ENCODE data around the gene VRK3. TPM values are rescaled to one million over a fixed set of nuclear protein-coding genes. Genes with fewer than 3 reads are reported as not detected.

The VRK3 gene
- total and polyA plus RNA-seq, 11 donors = 9.9 to 33.7 (median 23.1) TPM

GRCh38 chr19:49984491-49984890 lies 40.7 kb downstream of the VRK3 start:
- TF ChIP-seq, protein P1, sequence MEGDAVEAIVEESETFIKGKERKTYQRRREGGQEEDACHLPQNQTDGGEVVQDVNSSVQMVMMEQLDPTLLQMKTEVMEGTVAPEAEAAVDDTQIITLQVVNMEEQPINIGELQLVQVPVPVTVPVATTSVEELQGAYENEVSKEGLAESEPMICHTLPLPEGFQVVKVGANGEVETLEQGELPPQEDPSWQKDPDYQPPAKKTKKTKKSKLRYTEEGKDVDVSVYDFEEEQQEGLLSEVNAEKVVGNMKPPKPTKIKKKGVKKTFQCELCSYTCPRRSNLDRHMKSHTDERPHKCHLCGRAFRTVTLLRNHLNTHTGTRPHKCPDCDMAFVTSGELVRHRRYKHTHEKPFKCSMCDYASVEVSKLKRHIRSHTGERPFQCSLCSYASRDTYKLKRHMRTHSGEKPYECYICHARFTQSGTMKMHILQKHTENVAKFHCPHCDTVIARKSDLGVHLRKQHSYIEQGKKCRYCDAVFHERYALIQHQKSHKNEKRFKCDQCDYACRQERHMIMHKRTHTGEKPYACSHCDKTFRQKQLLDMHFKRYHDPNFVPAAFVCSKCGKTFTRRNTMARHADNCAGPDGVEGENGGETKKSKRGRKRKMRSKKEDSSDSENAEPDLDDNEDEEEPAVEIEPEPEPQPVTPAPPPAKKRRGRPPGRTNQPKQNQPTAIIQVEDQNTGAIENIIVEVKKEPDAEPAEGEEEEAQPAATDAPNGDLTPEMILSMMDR (IDR thresholded peaks at IDR 0.05) = no peak
- no peak for TF ChIP-seq POLR2A (IDR thresholded peaks at IDR 0.05)
- DNase-seq = no peak
- Histone ChIP-seq H3K4me1 (peaks cover 0 to 7% (median 0%) of the 10 kb centered on the region in 12 donors), H3K36me3 (peaks cover 0 to 87% (median 73%) of the 10 kb centered on the region in 9 donors), H3K27ac (no peak overlapping the region), H3K27me3 (no peaks in the 10 kb centered on the region), H3K4me3 (no peak overlapping the region), H3K9me3 (no peaks in the 10 kb centered on the region)
- 86 to 90% (median 89%) methylated on average over 11 of the region's 11 CpGs for WGBS, 4 donors
- no peak for ATAC-seq
- intact Hi-C loops (cut with DNase I) = loop anchor here in 3 of 10 donors (2.0 to 5.0 kb wide), 2 partner anchors 47 to 48 kb away; no protein-coding TSS in a partner anchor

DNA sequence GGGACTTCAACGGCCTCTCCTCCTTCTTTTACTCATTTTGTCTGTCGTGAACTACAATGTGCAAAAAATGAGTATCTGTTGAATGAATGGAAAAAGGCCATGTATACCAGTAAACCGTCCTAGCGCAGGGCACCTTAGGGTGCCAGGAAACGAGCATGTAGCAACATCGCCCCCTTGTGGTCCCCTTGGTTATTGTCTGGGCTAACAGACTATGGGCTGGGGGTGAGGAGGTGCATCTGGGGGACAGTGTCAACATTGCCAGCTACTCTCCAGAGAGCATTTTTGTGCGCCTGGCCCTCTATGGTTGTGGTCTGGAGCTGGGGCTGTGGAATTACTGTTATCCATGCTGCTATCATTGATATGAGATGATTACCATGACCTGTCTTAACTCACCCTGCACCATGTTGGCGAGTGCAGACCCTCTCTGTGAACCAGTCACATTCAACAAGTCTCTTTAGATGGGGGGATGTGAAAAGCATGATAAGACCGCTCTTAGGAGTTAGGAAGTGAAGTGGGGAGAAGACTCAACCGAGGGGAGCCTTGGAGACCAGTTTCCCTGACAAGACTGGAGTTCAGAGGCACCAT lies 41.4 kb downstream of the VRK3 start:
- peaks cover 0 to 7% (median 0%) of the 10 kb centered on the region in 12 donors for H3K4me1 ChIP-seq
- no peak overlapping the region for H3K4me3 ChIP-seq
- ATAC-seq (peak in 3 of 4 donors; percentile 48 to 50 (median 49)), DNase-seq (peak in 4 of 5 donors; percentile 28 to 56 (median 49))
- no peak overlapping the region for H3K27ac ChIP-seq
- intact Hi-C loops (cut with DNase I) = loop anchor here (1.0 to 5.0 kb wide), 5 partner anchors 43 to 49 kb away; no protein-coding TSS in a partner anchor
- TF ChIP-seq, protein P1 (IDR thresholded peaks at IDR 0.05) = peak; percentile 66 to 86 (median 78)
- TF ChIP-seq POLR2A (IDR thresholded peaks at IDR 0.05) = no peak
- H3K9me3 ChIP-seq = no peaks in the 10 kb centered on the region
- no peaks in the 10 kb centered on the region for H3K27me3 ChIP-seq
- peaks cover 0 to 87% (median 73%) of the 10 kb centered on the region in 9 donors for H3K36me3 ChIP-seq
- 47 to 53% (median 48%) methylated on average over 10 of the region's 10 CpGs for WGBS, 4 donors

DNA sequence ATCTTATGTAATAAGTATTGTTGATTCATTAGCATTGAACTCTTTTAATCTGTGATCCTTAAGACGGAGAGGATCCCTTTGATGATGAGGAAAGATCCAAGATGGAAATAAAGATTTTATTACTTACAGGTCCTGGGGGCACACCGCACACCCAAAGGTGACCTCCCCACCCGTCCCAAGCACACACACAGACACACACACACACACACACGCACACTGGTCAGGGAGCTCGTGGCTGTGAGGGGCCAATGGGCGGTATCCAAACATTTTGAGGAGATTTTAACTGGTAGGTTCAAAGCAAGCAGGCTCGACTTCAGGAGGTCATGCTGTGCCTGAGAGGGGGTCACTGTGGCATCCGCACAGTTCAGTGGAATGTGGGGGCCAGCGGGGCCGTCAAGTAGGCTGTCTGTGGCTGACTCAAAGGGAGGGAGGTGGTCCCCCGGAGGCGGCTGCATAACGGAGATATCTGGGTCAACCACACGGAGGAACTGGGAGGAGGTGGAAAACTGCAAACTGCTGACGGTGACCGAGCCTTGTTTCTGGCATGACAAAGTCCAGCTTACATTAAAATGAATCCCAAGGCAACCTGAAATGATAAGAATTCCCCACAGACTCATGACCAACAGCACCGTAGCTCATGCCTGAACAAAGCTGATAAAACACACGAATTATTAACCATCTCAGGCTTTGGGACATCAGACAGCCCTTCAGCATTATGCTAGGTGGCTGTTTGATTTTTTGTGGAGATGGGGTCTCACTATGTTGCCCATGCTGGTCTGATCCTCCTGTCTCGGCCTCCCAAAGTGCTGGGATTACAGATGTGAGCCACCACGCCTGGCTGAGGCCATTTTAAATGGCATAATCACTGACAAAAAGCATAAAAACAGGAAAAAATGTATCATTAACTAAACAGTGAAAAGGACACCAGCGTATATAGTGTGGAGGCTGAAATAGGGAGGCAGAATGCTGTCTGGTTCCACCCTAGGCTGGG lies 43.3 kb downstream of the VRK3 start:
- no peak for TF ChIP-seq POLR2A (IDR thresholded peaks at IDR 0.05)
- TF ChIP-seq, protein P1 (IDR thresholded peaks at IDR 0.05) = no peak
- no peaks in the 10 kb centered on the region for H3K9me3 ChIP-seq
- DNase-seq = no peak
- no peak for ATAC-seq
- WGBS, 4 donors = 76 to 87% (median 79%) methylated on average over 21 of the region's 21 CpGs
- intact Hi-C loops (cut with DNase I) = loop anchor here in 7 of 10 donors (2.0 to 5.0 kb wide), 4 partner anchors 41 to 47 kb away; no protein-coding TSS in a partner anchor
- no peak overlapping the region for H3K4me3 ChIP-seq
- no peaks in the 10 kb centered on the region for H3K27me3 ChIP-seq
- no peak overlapping the region for H3K27ac ChIP-seq
- H3K4me1 ChIP-seq = peaks cover 0 to 7% (median 0%) of the 10 kb centered on the region in 12 donors
- H3K36me3 ChIP-seq = peaks cover 0 to 87% (median 77%) of the 10 kb centered on the region in 9 donors

DNA sequence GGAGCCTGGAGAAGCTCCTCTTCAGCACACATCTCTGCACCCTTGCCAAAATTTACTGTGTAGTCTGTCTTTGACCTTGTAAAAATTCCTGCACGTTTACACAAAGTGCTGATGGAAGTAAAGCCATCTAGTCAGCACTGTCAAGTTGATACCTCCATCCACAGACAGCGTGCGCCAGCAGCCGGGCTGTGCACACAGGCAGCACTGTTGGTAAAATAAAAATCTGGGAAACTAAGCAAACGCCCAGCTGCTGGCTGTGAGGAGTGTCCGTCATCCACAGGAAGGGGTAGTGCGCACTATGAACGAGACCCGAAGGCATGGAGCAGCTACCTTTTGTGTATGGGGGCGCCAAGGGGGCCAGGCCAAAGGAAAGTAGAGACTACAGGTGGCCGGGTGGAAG lies 46.8 kb downstream of the VRK3 start:
- Histone ChIP-seq H3K27ac (no peak overlapping the region), H3K27me3 (no peaks in the 10 kb centered on the region), H3K36me3 (peaks cover 0 to 66% (median 58%) of the 10 kb centered on the region in 9 donors), H3K9me3 (no peaks in the 10 kb centered on the region), H3K4me1 (peaks cover 0 to 12% (median 0%) of the 10 kb centered on the region in 12 donors), H3K4me3 (no peak overlapping the region)
- DNase-seq = no peak
- intact Hi-C loops (cut with DNase I) = no loop called here
- 83 to 90% (median 89%) methylated on average over 10 to 11 of the region's 11 CpGs for WGBS, 4 donors
- ATAC-seq = no peak
- no peak for TF ChIP-seq POLR2A (IDR thresholded peaks at IDR 0.05)
- TF ChIP-seq, protein P1 (IDR thresholded peaks at IDR 0.05) = no peak
